ENCODE data around the gene RUNX1.
"Not testable (repeated sequence)": the region's sequence is repeated elsewhere in the genome, so short reads cannot be mapped to it uniquely, and the experiment has no call there.

The RUNX1 gene

DNA sequence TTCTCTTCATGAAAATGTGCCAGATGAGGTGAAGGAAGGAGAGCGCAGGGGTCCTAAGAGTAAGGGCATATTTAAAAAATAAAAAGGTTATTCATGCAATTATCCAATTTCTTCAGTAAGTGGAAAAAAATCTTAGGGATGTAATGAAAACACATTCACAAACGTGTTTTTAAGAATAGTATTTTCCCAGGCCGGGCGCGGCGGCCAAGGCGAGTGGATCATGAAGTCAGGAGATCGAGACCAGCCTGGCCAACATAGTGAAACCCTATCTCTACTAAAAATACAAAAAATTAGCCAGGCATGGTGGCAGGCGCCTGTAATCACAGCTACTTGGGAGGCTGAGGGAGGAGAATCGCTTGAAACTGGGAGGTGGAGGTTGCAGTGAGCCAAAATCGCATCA is 82.2 kb downstream of the RUNX1 start:
- DNase-seq = not testable (repeated sequence)

DNA sequence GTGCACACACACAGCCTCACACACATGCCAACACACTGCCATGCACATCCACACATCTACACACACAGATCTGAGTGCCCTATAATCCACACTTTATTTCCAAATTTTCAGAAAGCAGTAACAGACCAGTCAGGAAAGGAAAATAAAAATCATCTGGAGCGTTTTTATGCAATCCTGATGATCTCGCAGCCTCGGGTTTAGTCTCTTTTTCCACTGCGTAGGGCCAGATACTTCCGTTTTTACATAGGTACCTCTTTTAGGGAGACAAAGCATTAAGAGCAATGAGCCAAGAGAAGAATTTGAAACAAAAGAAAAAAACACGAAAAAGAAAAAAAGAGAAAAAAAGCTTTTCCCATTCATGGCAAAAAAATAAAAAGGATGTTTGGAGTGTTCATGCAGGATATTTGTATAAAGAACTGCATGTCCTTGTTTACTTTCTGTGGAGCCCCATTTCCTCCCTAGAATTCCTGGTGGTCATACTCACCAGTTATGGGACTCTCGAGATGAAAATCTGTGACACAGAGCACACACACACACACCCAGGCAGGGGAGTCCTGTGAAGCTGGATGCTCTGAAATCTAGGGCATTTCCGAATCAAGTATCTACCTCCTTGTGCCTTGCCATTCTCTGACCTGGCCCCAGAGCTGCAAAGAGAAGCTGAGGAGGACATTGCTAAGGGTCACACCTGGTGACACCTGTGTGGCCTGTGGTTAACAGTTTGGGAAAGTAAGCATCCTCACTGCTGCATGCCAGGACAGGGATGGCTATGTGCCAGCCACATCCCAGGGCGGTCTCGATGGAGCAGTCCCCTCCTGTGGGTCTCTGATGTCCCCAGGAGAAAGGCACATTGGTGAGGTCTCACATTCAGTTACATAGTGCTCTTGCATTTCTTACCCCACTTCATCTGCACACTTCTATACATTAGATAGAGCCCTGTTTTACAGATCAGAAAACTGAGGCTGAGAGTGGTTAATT is 83.6 kb downstream of the RUNX1 start:
- no peak for DNase-seq

DNA sequence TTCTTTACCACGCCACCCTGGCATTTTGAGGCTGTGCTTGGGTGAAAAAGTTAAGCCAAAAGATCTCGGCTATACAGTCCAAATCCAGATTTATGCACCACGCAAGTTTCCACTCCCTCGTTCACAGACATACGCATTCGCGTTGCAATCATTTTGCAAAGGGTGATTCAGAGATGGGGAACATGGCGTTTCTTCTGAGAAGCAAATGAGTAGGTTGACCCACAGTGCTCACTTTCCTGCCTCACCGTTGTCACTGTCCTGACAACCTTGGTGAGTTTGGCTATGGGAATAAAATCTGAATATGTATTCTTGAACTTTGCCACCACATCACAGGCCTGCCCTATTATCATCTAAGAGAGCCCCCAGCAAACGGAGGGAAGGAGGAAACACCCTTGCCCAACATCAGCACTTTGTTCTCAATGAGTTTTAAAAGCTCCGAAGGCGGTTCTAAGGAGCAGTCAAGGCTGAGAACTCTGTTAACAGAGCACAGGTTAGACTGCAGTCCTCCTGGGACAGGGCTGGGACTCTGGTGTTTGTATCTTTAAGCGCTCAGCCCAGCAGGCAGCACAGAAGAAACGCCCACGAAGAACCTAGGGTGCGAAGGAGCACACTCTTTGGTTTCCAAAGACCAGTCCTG is 86.4 kb downstream of the RUNX1 start:
- DNase-seq = no peak

DNA sequence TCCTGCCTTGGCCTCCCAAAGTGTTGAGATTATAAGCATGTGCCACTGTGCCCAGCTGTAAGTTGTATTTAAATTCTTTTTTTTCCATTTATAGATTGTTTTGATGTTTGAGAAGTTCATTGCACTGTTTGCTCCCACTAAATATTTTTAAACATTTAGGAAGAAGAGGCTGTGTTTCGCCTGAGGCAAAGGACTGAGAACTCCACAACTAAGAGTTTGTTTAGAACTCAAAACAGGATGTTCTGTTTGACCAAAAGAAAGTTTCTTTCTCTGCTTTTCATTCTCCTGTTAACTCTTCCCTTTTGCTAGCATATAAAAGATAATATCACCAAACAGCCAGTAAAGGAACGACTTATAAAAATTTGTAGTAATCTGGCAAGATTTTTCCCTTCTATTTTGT is 87.0 kb downstream of the RUNX1 start:
- DNase-seq = no peak

DNA sequence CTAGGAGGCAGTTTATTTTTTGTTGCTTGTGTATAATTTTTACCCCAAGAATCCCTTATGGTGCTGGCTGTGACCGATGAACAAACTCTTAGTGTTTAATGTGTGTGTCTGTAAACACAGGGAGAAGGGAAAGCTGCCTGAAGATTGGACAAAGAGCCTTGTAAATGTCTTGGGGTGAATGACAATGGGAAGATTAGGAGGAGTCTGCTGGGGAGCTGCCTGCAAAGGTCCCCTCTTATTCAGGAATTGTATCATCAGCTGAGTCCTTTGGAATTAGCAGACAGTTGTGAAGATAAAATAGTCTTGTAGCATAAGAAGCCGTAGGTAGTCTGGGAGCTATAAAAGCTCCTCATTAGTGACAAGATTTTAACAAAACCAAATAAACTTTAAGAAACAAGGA is 88.4 kb downstream of the RUNX1 start:
- DNase-seq = no peak

DNA sequence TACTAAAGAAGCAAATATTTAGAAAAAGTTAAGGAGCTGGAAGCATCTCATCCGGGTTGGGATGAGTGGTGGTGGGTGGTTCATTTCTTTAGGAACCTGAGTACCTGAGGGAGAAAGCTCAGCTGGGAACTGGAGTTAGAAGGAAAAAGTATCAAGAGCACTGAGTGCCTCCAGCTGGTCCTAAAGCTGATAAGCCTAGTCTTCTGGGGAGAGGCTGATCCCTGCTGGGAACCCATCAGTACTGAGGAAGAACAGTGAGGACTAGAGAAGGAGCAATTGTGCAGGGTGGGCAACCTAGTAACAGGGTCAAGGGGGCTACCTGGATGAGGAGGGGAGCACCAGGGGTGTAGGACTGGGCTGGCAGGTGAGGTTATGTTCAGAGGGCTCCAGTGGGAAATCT is 89.5 kb downstream of the RUNX1 start:
- DNase-seq = no peak

DNA sequence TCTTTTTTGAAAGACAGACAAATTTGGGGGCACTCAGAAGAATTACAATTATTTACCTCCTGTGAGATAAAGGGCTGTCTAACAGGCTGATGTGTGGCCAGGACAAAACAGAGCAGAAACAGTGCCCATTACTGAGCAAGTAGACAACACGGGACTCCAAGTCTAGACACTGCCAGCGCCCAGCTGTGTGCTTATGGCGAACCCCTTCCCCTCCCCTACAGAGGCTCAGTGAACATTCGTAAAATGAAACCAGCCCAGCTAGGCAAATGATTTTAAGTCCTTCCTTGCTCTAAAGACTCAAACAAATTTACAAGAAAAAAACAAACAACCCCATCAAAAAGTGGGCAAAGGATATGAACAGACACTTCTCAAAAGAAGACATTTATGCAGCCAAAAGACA is 91.1 kb downstream of the RUNX1 start:
- no peak for DNase-seq

DNA sequence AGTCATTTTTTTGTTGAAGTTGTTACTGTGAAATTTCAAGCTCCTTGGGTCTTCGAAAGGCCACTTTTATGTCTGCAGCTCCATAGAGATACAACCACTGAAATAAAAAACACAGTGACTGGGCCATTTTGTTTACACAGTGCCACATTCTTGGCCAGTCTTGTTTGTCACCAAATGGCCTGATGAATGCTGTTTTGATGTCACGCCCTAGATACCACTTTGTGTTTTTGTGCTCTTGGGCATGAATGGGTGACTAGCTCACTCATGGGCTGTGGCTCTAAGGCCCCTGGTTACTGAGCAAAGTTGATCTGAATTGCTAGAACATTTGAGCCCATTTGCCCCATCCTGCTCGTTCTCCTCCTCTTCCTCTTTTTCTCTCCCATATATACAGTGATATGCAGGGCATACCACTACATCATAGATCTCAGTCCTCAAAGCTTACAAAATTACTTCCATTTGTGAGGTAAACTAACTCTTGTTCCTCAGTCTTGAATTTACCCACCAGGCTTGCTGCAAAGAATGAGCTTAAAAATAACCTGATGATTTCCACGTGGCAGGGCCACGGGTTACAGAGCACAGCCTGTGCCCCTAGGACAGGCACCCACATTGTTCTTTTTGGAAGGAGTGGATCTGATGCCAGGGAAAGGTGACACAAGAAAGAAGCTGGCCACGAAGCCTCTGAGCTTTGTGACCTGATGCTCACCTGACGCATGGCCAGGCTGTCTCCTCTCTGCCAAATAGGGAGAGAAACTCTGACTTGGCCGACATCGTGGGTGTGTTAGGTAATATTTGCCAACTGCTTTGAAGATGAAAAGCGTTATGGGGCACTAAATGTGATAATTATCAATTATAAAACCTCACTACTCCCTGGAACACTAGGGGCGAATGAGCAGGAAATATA is 92.4 kb downstream of the RUNX1 start:
- DNase-seq = no peak

DNA sequence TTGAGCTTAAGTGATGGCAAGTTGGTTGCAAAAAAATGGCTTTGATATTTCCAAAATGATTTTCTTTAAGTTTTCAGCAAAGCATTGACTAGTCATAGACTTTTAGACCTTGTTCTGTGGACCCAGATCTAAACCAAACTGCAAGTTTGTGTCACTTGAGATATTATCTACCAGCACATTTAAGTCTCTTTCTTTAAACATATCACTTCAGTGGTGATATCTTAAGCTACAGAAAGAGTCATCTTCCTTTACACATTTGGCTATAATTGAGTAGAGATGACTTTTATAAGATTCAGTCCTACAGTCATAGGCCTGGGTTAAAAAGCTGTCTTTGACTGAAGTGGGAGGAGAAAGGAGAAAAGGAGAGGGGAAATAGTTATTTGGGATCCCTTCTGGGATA is 95.2 kb downstream of the RUNX1 start:
- no peak for DNase-seq

DNA sequence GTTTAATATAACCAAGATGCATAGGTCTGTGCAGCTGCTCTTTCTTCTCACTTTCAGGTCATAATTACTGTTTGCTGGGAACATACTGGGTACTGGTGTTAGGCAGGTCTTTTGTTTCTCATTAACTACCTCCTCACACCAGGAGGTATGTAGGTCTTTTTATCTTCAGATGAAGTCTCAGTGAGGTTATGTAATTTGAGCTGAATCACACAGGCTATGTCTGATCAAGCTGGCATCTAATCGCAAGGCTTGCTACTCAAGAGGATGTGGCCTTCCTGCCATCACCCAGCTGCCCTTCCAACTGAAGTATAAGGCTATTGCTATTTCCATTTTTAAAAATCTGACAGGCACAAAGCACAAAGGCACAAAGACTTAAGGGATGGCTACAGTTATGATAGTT is 96.4 kb downstream of the RUNX1 start:
- DNase-seq = no peak

DNA sequence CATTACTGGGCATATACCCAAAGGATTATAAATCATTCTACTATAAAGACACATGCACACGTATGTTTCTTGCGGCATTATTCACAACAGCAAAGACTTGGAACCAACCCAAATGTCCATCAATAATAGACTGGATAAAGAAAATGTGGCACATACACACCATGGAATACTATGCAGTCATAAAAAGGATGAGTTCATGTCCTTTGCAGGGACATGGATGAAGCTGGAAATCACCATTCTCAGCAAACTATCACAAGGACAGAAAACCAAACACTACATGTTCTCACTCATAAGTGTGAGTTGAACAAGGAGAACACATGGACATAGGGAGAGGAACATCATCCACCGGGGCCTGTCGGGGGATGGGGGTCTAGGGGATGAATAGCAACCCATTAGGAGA is 97.2 kb downstream of the RUNX1 start:
- not testable (repeated sequence) for DNase-seq

DNA sequence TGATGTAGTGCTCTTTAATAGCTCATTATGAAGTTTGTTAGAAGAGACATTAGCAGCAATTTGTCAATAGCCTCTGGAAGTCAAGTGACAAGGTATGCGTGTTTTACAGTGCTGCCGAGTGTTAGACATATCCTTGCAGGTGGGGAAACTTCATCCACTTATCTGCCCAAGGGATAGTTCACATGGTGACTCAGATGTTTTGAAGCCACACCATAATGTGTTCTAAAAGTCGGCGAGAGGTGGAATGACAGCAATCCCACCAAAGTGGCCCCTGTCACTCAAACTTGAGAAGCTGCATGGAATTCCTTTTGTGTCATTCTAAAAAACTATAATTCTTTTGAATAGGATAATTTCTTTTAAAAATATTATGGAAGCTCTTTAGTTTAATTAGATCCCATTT is 98.1 kb downstream of the RUNX1 start:
- no peak for DNase-seq

DNA sequence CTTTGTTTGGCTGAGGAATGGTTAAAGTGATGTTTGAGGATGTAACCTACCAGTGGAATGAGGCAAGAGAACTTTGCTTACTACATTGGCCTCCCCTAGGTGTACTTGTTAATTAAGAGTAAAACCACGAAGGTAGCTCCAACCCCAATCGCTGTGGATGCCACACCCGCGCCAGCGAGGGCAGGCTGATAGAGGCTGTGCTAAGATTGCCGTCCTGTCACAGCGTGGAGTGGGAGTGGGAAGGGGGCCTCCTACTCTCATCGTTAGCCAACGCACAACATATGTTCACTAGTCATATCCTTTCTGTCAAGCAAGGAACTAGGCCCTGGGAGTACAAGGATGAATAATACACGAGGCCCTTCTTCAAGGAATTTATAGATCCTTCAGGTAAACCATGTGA is 99.6 kb downstream of the RUNX1 start:
- no peak for DNase-seq

DNA sequence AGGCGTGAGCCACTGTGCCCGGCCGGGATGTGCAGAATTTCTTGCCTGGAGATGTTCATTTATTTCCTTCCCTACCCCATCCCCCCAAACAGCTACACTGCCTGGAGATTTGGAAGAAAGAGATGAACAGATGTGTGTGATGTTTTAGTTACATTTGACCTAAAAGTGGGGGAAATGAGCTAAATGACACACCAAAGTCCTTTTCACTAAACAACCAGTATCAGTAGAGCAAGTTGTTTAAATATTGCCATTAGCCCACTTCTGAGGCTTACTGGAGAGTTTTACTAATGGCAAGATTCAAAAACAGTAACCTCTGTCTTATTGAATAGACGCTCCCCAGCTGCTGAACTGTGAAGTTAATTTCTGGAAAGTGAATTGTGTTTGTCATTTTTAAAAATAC is 100.1 kb downstream of the RUNX1 start:
- no peak for DNase-seq

DNA sequence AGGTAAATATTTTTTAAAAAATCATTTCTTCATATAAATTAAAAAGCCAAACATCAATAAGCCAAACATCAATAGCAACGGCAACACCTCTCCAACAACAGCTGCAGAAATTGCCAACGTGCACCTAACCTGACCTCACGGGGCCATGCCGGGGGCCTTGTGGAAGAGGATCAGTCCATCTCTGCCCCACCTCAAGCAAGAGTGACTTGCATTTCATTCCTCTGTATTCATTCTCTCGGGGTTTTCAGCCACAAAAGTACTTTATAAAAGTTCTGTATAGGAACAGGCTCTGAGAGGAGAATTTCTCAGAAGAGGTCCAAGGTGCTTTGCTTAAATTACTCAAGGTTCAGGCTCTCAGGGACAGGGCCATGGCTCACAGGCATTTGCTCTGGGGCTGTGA is 100.9 kb downstream of the RUNX1 start:
- no peak for DNase-seq

DNA sequence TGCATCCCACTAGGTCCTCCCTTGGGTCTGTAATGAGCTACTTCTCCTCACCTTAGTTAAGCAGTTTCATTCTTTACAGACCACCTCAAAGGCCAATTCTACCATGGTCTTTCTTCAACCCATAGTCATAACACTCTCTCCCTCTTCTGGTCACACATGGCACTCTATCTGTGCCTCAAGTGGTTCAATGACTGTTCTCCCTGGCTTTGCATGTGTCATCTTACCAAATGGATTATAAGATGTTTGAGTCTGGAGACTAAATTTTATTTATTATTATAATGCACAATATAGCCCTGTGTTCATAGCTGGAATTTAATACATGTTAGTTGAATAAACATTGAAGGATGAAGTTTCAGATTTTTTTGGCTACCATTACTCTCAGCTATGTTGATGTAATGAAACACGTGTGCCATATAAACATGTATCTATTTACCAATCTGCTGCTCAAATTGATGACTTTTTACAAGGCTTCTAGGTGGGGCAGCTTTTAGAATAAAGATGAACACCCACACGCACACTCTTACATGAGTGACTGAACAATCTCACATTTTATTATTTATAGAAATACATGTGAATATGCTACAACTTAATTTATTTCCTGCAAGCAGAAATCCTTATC is 102.1 kb downstream of the RUNX1 start:
- no peak for DNase-seq

DNA sequence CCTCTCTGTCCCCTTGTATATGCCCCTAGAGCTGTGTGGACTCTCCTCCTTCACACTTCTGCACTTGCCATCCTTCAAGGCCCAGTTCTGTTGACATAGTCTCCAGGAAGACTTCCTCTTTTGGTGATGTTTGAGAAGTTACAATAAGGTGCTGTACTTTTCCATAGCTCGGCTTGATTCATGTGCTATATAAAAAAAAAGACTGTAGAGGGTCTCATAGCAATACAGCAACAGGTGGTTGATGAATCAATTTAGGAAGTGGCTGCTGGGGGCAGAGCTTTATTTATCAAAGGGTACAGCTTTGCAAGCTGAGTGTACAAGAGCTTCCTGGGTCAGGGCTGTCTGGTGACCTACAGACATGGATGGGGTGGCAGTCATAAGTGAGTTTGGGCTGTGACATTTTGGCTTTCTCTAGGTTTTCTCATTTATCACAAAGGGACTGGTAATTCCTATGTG is 102.7 kb downstream of the RUNX1 start:
- DNase-seq = no peak

DNA sequence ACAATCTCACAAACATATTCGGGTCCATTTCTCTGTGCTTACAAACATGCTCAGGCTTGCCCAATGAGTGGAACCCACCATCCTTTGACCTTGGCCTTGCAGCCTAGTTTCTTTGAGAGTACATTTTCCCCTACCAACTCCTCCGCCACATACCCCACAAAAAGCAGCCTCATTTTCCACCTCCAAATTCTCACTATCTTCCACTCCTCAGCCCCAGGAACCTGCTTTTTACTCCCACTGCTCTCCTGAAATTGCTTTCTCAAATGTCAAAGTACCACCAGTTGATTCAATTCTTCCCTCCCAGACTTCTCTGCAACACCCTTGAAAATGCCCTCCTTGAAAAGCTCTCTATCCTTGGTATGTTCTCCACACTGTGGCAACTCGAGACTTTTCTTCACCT is 103.8 kb downstream of the RUNX1 start:
- DNase-seq = no peak

DNA sequence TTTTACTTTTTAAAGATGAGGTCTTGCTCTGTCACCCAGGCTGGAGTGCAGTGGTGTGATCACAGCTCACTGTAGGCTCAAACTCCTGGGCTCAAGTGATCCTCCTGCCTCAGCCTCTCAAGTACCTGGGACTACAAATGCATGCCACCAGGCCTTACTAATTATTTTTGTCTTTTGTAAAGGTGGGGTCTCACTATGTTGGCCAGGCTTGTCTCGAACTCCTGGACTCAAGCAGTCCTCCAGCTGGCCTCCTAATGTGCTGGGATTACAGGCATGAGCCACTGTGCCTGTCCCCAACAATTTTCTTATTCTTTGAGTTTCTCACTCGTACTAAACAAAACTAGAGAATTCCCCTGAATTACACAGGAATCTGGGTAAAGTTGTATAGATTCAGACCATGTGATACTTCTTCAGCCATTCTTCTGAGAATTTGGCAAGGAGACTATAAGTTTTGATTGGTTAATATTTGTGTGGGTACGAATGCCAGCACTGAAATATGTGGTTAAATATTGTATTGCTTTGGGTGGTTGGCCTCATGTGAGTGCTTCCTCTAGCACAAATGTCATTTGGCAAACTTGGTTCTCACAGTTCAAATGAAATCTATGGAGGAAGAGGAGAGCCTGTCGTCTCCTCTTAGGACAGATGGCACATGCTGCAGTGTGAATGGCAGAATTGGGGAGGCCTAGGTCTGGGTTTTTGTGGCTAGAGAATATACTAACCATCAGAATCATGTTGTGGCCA is 104.9 kb downstream of the RUNX1 start:
- no peak for DNase-seq

DNA sequence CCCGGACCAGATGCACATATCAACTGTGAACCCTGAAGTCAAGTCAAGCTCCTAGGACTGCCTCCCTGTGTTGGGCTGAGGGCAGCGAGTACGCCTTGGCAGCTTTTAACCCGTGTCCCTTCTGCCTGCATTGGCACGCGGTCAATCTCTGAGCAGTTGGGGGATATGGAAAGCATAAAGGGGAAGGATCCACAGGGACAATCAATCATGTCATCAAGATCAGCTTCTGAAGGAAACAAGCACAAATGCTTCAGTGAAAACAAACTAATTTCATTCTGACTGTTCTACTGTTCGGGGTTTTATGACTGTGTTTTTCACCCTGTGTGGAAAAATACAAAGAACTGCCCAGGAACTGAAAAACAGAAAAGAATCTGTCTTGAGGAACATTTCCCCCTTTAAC is 106.2 kb downstream of the RUNX1 start:
- DNase-seq = no peak

DNA sequence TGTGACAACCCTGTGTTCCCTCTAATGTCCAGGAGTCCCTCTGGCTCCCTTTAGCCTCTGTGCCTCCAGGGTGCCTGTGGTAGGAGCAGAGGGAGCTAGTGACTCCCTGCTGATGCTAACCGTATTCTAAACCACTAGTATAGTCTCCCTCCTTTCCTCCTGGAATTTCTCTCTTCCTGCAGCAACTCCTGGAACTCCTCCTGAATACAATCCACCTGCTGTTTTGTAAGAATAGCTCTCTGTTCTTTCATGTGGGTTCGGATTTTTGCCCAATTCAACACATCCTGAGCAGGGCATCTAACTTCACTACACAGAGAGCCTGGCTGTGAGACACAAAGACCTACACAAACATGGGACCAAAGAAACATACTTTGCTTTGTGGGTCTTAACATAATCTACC is 107.9 kb downstream of the RUNX1 start:
- no peak for DNase-seq
